Endothelial cell of umbilical vein (primary cell): ENCODE data around the gene XYLB. TPM values are rescaled to one million over a fixed set of nuclear protein-coding genes. Genes with fewer than 3 reads are reported as not detected.

ENCODE experiments used
- BruUV-seq: library from RNA; stranded (reverse); fragments of 400-500 nt; replicated peaks from 2 replicates; lab custom pipeline; 2021; lab: Mats Ljungman, UMichigan
- CTCF ChIA-PET: fragments of 300-600, 350-600 bp; sonication (Branson Sonifier 250); formaldehyde crosslinking; loops from one replicate; lab custom pipeline; 2021; ENCODE audit warnings: antibody characterized with exemption, inconsistent platforms; lab: Charles Lee
- POLR2A ChIA-PET: fragments of 300-600, 350-600 bp; sonication (Branson Sonifier 250); formaldehyde crosslinking; loops from one replicate; lab custom pipeline; 2021; ENCODE audit warnings: antibody characterized with exemption, inconsistent platforms; lab: Charles Lee
- DNase-seq: peaks from one replicate; pipeline ENCODE4 v3.0.0-alpha.2; 2011; ENCODE audit warnings: low read depth, low spot score
- FAIRE-seq: peaks from 2 replicates; lab custom pipeline; 2011; peaks lifted over from hg19 to GRCh38; lab: Jason Lieb, UNC
- H2AFZ ChIP-seq: 2 replicates; pipeline ENCODE4 v1.6.0; 2012; ENCODE audit warnings: low read depth, low read length, control low read depth, inconsistent platforms
- H3K27ac ChIP-seq: 2 replicates; pipeline ENCODE4 v1.5.1; 2011; ENCODE audit warnings: low read depth, mild to moderate bottlenecking, control low read depth, low read length, moderate library complexity; ENCODE audit not compliant: insufficient read depth
- H3K27me3 ChIP-seq, 2 experiments: 2 replicates each; pipeline versions ENCODE4 v1.6.0 to v1.6.1; 2011; ENCODE audit warnings: low read length in 2 of 2, mixed read lengths in 1 of 2; ENCODE audit not compliant: control insufficient read depth in 2 of 2, insufficient read depth in 2 of 2
- H3K36me3 ChIP-seq, 2 experiments: 2 replicates in 1 of 2; 3 replicates in 1 of 2; pipeline ENCODE4 v1.5.1; 2011; ENCODE audit warnings: low read length in 2 of 2, mild to moderate bottlenecking in 1 of 2, moderate library complexity in 1 of 2; ENCODE audit not compliant: control insufficient read depth in 2 of 2, insufficient read depth in 2 of 2; ENCODE audit errors: extremely low read depth in 1 of 2
- H3K4me1 ChIP-seq: 3 replicates; pipeline ENCODE4 v1.5.1; 2011; ENCODE audit warnings: mild to moderate bottlenecking, low read length; ENCODE audit not compliant: control insufficient read depth, insufficient read depth; ENCODE audit errors: extremely low read depth
- H3K4me2 ChIP-seq: 2 replicates; pipeline ENCODE4 v1.6.1; 2011; ENCODE audit warnings: low read length, control low read depth, mixed read lengths; ENCODE audit not compliant: insufficient read depth
- H3K4me3 ChIP-seq, 3 experiments: fragments of 200-600 bp in 1 of 3; sonication (generic), shearing (Covaris generic) in 1 of 3; replicated peaks in 1 of 3; 2 replicates each; pipeline ENCODE4 v1.5.1; 2011 to 2016; ENCODE audit warnings: control low read depth in 3 of 3, low read length in 3 of 3, mild to moderate bottlenecking in 2 of 3, inconsistent platforms in 1 of 3, low read depth in 1 of 3, moderate library complexity in 1 of 3; ENCODE audit not compliant: insufficient read depth in 1 of 3
- H3K79me2 ChIP-seq: 2 replicates; pipeline ENCODE4 v1.6.0; 2012; ENCODE audit warnings: low read length, inconsistent platforms; ENCODE audit not compliant: control insufficient read depth, insufficient read depth
- H3K9ac ChIP-seq: replicated peaks from 2 replicates; pipeline ENCODE3; 2011; ENCODE audit warnings: low read length, control low read depth; ENCODE audit not compliant: insufficient read depth; ENCODE audit errors: extremely low read depth
- H3K9me1 ChIP-seq: replicated peaks from 3 replicates; pipeline ENCODE4 v1.6.0; 2011; ENCODE audit warnings: mild to moderate bottlenecking, low read length; ENCODE audit not compliant: control insufficient read depth, insufficient read depth; ENCODE audit errors: extremely low read depth
- H3K9me3 ChIP-seq: replicated peaks from 2 replicates; pipeline ENCODE4 v1.5.1; 2012; ENCODE audit warnings: low read length, inconsistent platforms; ENCODE audit not compliant: control insufficient read depth, insufficient read depth
- H4K20me1 ChIP-seq: replicated peaks from 2 replicates; pipeline ENCODE3; 2011; ENCODE audit warnings: mild to moderate bottlenecking, low read length; ENCODE audit not compliant: control insufficient read depth, insufficient read depth; ENCODE audit errors: extremely low read depth
- CTCF ChIP-seq, 2 donors: IDR thresholded peaks; 1 replicate in 1 of 2; 2 replicates in 1 of 2; pipeline ENCODE4 v1.5.1; 2011; ENCODE audit warnings: low read length in 2 of 2, mild to moderate bottlenecking in 2 of 2, moderate library complexity in 2 of 2, control low read depth in 1 of 2, inconsistent platforms in 1 of 2, low read depth in 1 of 2; ENCODE audit not compliant: insufficient read depth in 1 of 2; ENCODE audit errors: extremely low read depth in 1 of 2
- EZH2 ChIP-seq: IDR thresholded peaks from 2 replicates; pipeline ENCODE4 v1.6.1; 2012; ENCODE audit warnings: borderline replicate concordance, low read depth, mild to moderate bottlenecking, moderate library complexity, low read length, inconsistent platforms; ENCODE audit not compliant: severe bottlenecking
- FOS ChIP-seq: IDR thresholded peaks from 2 replicates; pipeline ENCODE4 v1.6.1; 2011; ENCODE audit warnings: mild to moderate bottlenecking, low read length, moderate library complexity, borderline replicate concordance; ENCODE audit not compliant: insufficient read depth
- GATA2 ChIP-seq: IDR thresholded peaks from 2 replicates; pipeline ENCODE4 v1.7.0; 2011; ENCODE audit warnings: low read depth, mild to moderate bottlenecking, moderate library complexity, mixed read lengths, low read length; ENCODE audit not compliant: insufficient read length, insufficient read depth
- JUN ChIP-seq: IDR thresholded peaks from 2 replicates; pipeline ENCODE4 v1.6.1; 2011; ENCODE audit warnings: borderline replicate concordance, low read depth; ENCODE audit not compliant: insufficient read length, insufficient read depth
- MAX ChIP-seq: IDR thresholded peaks from 2 replicates; pipeline ENCODE4 v1.6.1; 2011; ENCODE audit not compliant: insufficient read depth, insufficient read length
- MYC ChIP-seq: IDR thresholded peaks from one replicate; pipeline ENCODE4 v1.6.1; 2011; ENCODE audit warnings: mild to moderate bottlenecking, low read depth, low read length
- POLR2A ChIP-seq: IDR thresholded peaks from 2 replicates; pipeline ENCODE4 v1.6.1; 2012; ENCODE audit warnings: low read depth, mild to moderate bottlenecking, control low read depth, low read length
- POLR2AphosphoS5 ChIP-seq: IDR thresholded peaks from 2 replicates; pipeline ENCODE4 v1.6.1; 2012; ENCODE audit warnings: low read depth, mild to moderate bottlenecking, control low read depth, low read length, moderate library complexity; ENCODE audit not compliant: insufficient read depth
- dilution Hi-C: fragments of 300-500 bp; cut with MboI; formaldehyde crosslinking; loops from one replicate; pipeline ENCODE4 v1.15.0; 2019; ENCODE audit warnings: low sequenced_read_pairs; ENCODE audit not compliant: extremely low pct_ligation_motif_present
- intact Hi-C: fragments of 100-400 bp; cut with micrococcal nuclease; formaldehyde crosslinking; loops from one replicate; pipeline ENCODE4 v1.10.0; 2022
- polyA plus RNA-seq, 4 experiments: library from polyadenylated mRNA; depleted of rRNA in 3 of 4; stranded (reverse) in 3 of 4; unstranded in 1 of 4; fragments of >200 nt; gene quantifications; 2 replicates each; pipeline versions ENCODE4 v1.2.1 to v1.2.3, GENCODE V29; 2011 to 2012; ENCODE audit warnings: missing spikeins in 1 of 4
- total RNA-seq: library from RNA; stranded (reverse); gene quantifications from 2 replicates; pipeline ENCODE4 v1.2.3, GENCODE V29; 2021

XYLB gene
- total and polyA plus RNA-seq, 2 donors (not counting 3 experiments of a cell fraction or from before 2014, with no cell fraction given), result 3.7 to 4.3 TPM

DNA sequence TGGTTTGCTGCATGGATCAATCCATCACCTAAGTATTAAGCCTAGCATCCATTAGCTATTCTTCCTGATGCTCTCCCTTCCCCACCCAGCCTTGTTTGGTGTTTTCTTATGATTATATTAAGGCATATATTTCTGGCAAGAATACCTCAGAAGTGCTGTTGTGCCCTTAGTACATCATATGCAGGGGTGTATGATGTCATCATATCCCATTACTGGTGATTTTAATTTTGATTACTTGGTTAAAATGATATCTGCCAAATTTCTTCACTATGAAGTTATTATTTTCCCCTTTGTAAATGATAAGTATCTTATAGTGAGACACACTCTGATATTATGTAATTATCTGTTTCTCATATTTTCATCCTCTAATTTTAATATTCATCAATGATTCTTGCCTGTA, 49.0 kb upstream of the XYLB start:
- FAIRE-seq (no peak), DNase-seq (no peak)
- dilution Hi-C loops, result no loop called here
- CTCF ChIA-PET, result interaction anchor here (0.6 to 2.7 kb wide), 26 partner anchors 8 to 365 kb away, joined by 3 to 52 read pairs (median 4); partner anchors contain the start of genes ACAA1, PLCD1, SLC22A14 and XYLB
- BruUV-seq, result no TSS peak
- Histone ChIP-seq H3K4me3 (no peak overlapping the region), H4K20me1 (no peaks in the 10 kb centered on the region), H3K9me3 (no peaks in the 10 kb centered on the region), H3K79me2 (no peaks in the 10 kb centered on the region), H3K4me2 (no peak overlapping the region), H3K9ac (no peak overlapping the region), H3K36me3 (no peaks in the 10 kb centered on the region), H3K27ac (no peak overlapping the region), H3K27me3 (no peaks in the 10 kb centered on the region), H3K4me1 (no peaks in the 10 kb centered on the region), H3K9me1 (no peaks in the 10 kb centered on the region), H2AFZ (no peak overlapping the region)
- POLR2A ChIA-PET, result interaction anchor here (0.6 kb wide), 1 partner anchor 128 kb away, joined by 3 read pairs; no protein-coding TSS in a partner anchor
- intact Hi-C loops, result loop anchor here (5.0 kb wide), 2 partner anchors 160 to 180 kb away; partner anchors contain the start of genes ACAA1 and MYD88
- no peak for TF ChIP-seq FOS
- TF ChIP-seq POLR2AphosphoS5, result no peak
- TF ChIP-seq POLR2A, result no peak
- no peak for TF ChIP-seq EZH2
- TF ChIP-seq MAX, result no peak
- no peak for TF ChIP-seq JUN
- TF ChIP-seq GATA2, result no peak
- TF ChIP-seq CTCF (IDR thresholded peaks at IDR 0.05; ENCODE audit: extremely low read depth in 1 of 2, insufficient read depth in 1 of 2, low read depth in 1 of 2, low read length in 2 of 2), result no peak
- TF ChIP-seq MYC, result no peak
